ENCODE measurements around the gene NEK1.
"Not testable (repeated sequence)": the region's sequence is repeated elsewhere in the genome, so short reads cannot be mapped to it uniquely, and the experiment has no call there.

Gene NEK1

GRCh38 chr4:169628579-169628978 lies 16.2 kb upstream of the NEK1 start:
- DNase-seq (ENCODE audit: low spot score) = no peak
- no peak for TF ChIP-seq CTCF (IDR thresholded peaks at IDR 0.05; ENCODE audit: borderline replicate concordance, control extremely low read depth, extremely low read depth, insufficient read depth, missing control alignments)
- in situ Hi-C loops (cut with MboI; ENCODE audit: low sequenced_read_pairs, unreplicated experiment) = no loop called here

GRCh38 chr4:169627307-169627706 lies 14.9 kb upstream of the NEK1 start:
- DNase-seq (ENCODE audit: low spot score) = no peak
- TF ChIP-seq CTCF (IDR thresholded peaks at IDR 0.05; ENCODE audit: borderline replicate concordance, control extremely low read depth, extremely low read depth, insufficient read depth, missing control alignments) = no peak
- in situ Hi-C loops (cut with MboI; ENCODE audit: low sequenced_read_pairs, unreplicated experiment) = no loop called here

- no peak for TF ChIP-seq CTCF (IDR thresholded peaks at IDR 0.05; ENCODE audit: borderline replicate concordance, control extremely low read depth, extremely low read depth, insufficient read depth, missing control alignments)
- no peak for DNase-seq (ENCODE audit: low spot score)
- in situ Hi-C loops (cut with MboI; ENCODE audit: low sequenced_read_pairs, unreplicated experiment) = no loop called here
Measured at GRCh38 chr4:169626331-169627282, 14.2 kb upstream of the NEK1 start.

- DNase-seq (ENCODE audit: low spot score) = no peak
- in situ Hi-C loops (cut with MboI; ENCODE audit: low sequenced_read_pairs, unreplicated experiment) = no loop called here
- TF ChIP-seq CTCF (IDR thresholded peaks at IDR 0.05; ENCODE audit: borderline replicate concordance, control extremely low read depth, extremely low read depth, insufficient read depth, missing control alignments) = no peak
Measured at GRCh38 chr4:169625886-169626285, 13.5 kb upstream of the NEK1 start.

- in situ Hi-C loops (cut with MboI; ENCODE audit: low sequenced_read_pairs, unreplicated experiment) = loop anchor here (25.0 kb wide), 1 partner anchor 413 kb away; the partner anchor contains the start of gene MFAP3L
- not testable (repeated sequence) for DNase-seq (ENCODE audit: low spot score)
Measured at GRCh38 chr4:169624012-169624411, 11.6 kb upstream of the NEK1 start.

- in situ Hi-C loops (cut with MboI; ENCODE audit: low sequenced_read_pairs, unreplicated experiment) = loop anchor here (25.0 kb wide), 1 partner anchor 415 kb away; the partner anchor contains the start of gene MFAP3L
- TF ChIP-seq CTCF (IDR thresholded peaks at IDR 0.05; ENCODE audit: borderline replicate concordance, control extremely low read depth, extremely low read depth, insufficient read depth, missing control alignments) = no peak
- no peak for DNase-seq (ENCODE audit: low spot score)
Measured at GRCh38 chr4:169622566-169622965, 10.2 kb upstream of the NEK1 start.

All from GM13976 (cell line).